HG02798 (cell line): ENCODE results near the gene MYO3B.
"Not testable (repeated sequence)": the region's sequence is repeated elsewhere in the genome, so short reads cannot be mapped to it uniquely, and the experiment has no call there.

Experiments
- ATAC-seq: cut with Tn5 transposase; IDR thresholded peaks from one replicate; pipeline ENCODE4 v1.9.1; 2021; ENCODE audit warnings: mild to moderate bottlenecking; ENCODE audit not compliant: unreplicated experiment, poor library complexity

Gene MYO3B

DNA sequence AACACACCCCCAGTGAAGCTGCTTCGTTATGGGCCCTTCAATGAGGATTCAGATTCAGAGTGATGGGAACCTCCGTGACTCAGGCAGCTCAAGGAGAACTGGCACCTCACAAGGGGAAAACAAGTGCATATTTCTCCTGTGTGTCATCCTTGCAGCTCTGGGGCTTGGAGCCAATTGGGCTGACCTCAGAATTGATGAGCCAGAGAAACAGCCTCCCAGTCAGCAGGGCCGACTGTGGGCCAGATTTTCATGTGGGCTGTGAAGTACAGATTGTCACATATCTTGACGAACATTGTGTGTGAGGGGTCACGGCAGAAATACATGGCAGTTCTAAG is 347.6 kb downstream of the MYO3B start:
- no peak for ATAC-seq

GRCh38 chr2:170530284-170530745 is 352.4 kb downstream of the MYO3B start:
- ATAC-seq, result no peak

- no peak for ATAC-seq
Observed at GRCh38 chr2:170530803-170531564, 353.0 kb downstream of the MYO3B start.

- ATAC-seq, result no peak
Observed at GRCh38 chr2:170531876-170532275, 353.9 kb downstream of the MYO3B start.

DNA sequence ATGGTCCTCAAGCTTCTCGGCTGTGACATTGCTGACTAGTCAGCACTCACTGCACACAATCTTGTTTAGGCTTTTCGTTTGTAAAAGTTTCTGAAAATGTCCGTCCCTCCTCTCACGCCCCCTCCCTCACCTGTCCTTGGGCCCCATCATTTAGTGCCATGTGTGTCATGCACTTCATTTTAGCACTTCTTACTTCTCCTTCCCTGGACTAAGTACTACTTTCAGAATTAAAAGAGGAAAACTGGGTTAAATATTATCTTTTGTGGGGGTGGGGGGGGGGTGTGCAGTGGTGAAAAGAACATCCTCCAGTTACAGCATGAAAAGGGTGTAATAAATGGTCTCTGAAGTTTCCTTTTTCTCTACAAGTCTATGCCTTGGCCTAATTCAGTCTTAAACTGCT is 355.2 kb downstream of the MYO3B start:
- peak; percentile 66 for ATAC-seq

DNA sequence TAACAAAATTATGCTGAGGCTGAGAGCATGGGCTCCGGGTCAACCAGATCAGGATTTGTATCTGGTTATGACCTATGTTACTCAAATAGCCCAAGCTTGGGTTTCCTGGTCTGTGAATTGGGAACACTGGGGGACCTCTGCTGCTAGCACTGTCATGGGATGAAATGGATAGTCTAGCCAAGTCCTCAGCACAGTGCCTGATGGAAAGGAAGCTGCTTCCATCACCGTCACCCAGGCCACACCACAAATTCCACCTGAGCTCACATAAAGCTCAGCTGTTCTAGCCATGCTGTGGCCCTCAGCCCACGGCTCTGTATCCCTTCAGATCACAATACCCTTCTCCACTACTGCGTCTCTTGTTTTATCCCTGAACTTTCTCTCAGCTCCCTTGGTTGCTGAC is 357.6 kb downstream of the MYO3B start:
- no peak for ATAC-seq

DNA sequence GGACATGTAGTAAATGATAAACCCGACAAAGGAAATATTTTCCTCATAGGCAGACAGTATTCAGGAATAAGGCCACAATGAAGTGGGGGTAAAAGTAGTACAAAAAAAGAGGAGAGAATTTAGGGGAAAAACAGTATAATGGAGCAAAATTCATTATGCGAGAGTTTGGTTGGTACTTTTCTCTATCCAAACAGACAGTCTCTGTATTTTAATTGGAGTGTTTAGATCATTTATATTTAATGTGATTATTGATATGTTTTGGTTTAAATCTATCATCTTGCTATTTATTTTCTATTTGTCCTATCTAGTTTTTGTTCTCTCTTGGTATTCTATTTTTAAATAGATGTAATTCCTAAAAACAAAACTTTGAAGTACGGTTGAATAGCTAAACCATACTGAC is 366.9 kb downstream of the MYO3B start:
- no peak for ATAC-seq

DNA sequence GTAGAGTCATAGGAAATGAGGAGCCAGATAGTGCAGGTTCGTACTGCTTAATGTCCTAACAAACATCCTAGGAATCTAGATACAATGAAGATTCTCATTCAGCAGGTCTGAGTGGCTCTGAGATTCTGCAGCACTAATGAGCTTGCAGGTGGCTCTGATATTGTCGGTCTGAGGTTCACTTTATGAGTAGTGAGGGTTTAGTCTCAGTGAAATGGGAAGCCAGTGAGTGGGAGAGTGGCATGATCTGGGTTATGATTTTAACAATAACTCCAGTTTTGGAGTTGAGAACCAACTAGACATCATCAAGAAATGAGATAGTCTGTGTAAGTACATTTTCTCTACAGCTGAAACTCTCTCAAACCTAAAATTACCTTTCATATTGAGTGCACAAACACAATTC is 370.4 kb downstream of the MYO3B start:
- ATAC-seq, result no peak

DNA sequence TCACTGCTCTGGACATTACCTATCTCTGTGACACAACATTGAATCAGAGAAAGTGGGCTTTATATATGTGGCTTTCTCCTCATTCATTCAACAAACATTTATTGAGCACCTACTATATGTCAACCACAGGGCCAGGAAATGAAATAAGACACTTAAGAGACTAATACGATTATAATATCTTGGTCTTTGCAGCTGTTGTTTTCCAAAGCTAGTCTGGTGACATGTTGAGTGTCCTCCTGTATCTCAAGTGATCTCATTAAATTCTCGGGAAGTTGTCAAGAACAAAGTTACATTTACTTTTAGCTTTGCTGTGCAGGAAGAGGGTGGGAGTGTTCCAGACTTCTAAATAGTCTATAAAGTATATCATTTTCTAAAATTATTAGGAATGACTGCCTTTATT is 372.6 kb downstream of the MYO3B start:
- ATAC-seq, result no peak

DNA sequence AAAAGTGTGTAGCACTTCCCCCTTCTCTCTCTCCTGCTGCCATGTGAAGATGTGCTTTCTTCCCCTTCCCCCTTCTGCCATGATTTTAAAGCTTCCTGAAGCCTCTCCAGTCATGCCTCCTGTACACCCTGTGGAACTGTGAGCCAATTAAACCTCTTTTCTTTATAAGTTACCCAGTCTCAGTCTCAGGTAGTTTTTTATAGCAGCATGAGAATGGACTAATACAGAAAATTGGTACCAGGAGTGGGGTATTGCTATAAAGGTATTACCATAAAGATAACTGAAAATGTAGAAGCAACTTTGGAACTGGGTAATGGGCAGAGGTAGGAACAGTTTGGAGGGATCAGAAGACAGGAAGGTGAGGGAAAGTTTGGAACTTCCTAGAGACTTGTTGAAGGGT is 374.0 kb downstream of the MYO3B start:
- ATAC-seq, result not testable (repeated sequence)

GRCh38 chr2:170553748-170554147 is 375.8 kb downstream of the MYO3B start:
- ATAC-seq, result no peak

GRCh38 chr2:170554278-170554955 is 376.5 kb downstream of the MYO3B start:
- no peak for ATAC-seq

DNA sequence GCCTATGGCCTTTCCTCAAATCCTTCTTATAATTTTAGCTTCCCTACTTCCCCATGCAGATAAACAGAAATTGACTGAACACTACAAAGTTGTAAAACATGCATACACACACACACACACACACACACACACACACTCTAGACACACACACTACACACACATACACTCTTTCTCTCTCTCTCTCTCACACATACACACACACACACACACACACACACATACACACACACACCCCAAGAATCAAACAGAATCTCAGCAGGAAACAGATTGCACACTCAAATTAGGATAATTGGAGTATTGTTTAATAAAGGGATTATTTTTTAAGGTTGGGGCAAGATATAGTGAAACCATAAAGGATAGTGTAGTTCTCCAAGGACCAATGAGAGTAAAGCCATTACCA is 385.0 kb downstream of the MYO3B start:
- no peak for ATAC-seq

DNA sequence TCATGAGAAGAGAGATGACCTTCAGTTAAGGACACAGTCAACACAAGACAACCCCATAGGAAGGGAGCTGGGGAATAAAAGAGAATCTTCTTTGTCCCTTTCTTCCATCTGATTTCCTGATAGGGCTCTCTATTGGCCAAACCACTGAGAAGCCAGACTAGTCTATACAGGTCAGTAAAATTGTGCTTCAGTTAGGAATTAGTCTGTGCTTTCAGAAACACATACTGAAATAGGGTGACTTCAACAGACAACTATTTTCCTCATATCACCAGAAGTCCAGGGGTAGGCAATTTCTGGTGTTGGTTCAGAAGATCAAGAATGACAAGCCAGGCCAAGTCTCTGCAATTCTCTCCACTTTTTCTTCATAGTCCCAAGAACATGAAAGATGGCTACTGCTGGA is 385.5 kb downstream of the MYO3B start:
- ATAC-seq, result no peak

DNA sequence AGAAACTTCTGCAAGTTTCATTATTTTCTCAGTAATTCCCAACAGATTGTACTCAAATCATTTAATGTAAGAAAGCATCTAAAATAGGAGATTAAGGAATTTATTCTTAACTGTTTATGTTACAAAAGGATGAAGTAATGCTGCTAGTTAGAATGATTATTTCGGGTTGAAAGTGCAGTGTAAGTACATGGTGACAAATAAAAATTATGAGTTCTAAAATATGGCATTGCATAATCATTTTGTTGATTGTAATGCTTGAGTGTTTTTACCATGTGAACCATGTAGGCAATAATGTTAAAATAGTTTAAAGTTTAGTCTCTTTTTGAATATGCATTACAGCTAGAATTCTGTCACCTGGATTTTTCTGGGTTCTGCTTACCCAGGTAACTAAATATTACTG is 388.2 kb downstream of the MYO3B start:
- no peak for ATAC-seq

GRCh38 chr2:170567429-170567828 is 389.5 kb downstream of the MYO3B start:
- ATAC-seq, result no peak

DNA sequence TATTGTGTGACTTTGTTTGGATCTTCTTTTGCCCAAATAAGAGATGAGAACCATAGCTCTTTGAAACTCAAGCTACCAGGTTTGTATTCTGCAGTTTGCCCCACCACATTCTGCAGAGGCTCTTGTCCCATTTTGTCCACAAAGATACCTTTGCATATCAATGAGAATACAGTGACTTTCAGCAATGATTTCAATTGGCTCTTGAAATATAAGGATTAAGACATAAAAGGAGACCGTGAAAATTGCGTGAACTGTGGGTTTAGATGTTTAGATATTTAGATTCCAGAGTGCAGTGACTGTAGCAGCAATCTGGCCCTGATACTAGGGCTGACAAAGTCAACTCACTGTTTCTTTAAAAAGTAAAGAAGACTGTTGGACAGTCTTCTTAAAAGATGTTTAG is 390.6 kb downstream of the MYO3B start:
- no peak for ATAC-seq

- no peak for ATAC-seq
Observed at GRCh38 chr2:170571612-170572011, 393.7 kb downstream of the MYO3B start.

GRCh38 chr2:170573671-170574070 is 395.7 kb downstream of the MYO3B start:
- ATAC-seq, result no peak

DNA sequence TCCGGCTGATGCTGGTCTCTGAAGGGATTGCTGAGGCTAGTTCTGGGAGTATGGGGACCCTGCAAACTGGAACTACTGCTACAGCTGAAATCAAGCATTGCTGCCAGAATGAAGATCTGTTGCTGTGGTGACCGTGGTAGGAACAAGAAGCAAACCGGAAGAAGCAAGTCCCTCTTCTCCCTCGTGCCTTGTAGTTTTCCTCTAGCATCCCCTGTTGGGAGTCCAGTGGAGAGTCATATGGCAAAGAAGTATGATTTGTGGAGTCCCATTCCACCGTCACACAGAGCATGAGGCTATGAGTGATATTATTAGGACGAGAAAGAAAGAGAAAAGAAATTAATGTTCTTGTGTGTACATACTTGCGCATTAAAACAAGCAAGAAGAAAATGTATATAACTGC is 398.3 kb downstream of the MYO3B start:
- no peak for ATAC-seq

DNA sequence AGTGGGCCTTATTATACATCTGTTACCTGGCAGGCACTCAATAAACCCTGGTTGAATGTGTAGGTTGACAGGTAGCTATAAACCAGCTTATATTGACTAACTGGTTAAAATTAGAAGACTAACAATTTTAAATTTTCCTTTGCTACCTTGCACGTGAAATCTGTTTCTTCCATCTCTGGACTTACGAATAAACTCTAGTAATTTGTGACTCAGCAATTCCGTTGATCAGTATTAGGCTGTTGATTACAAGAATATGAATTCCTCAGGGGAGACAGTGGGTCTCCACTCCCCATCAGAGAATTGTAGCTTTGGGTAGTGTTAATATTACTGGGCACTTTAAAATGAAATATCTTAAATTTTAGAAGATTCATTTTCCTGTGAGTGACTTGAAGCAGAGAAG is 399.4 kb downstream of the MYO3B start:
- ATAC-seq, result no peak

DNA sequence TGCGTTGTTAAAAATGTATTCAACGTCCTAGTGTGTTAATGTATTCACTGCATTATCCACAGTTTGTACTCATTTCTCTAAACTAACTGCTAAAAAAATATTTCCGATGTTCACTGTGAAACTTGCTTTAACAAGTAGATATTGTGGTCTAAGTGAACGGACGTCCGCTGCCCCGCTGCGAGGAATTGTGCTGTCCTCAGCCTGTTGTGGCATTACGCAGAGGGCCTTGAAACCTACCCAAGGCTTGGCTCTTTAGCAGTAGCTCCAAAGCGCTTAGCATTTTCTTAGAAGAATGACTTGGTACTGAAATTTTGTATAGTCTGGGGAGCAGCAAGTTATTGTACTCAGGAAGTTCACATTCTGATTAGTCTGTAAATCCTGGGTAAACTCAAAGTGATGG is 400.7 kb downstream of the MYO3B start:
- ATAC-seq, result no peak
